NCI-H2227 (cell line): ENCODE measurements around the gene AKAP6.

Experiments
- DNase-seq: peaks from one replicate; lab custom pipeline; 2025; ENCODE audit not compliant: unreplicated experiment; lab: John Stamatoyannopoulos, UW

AKAP6 gene

GRCh38 chr14:32404784-32405573 is 75.9 kb downstream of the AKAP6 start:
- no peak for DNase-seq

GRCh38 chr14:32405856-32406255 is 76.8 kb downstream of the AKAP6 start:
- no peak for DNase-seq

GRCh38 chr14:32407130-32407529 is 78.0 kb downstream of the AKAP6 start:
- no peak for DNase-seq

GRCh38 chr14:32408018-32408417 is 78.9 kb downstream of the AKAP6 start:
- peak; percentile 56 for DNase-seq

GRCh38 chr14:32412103-32412502 is 83.0 kb downstream of the AKAP6 start:
- no peak for DNase-seq

- DNase-seq: no peak
These were observed 83.4 kb downstream of the AKAP6 start for GRCh38 chr14:32412532-32412931.

GRCh38 chr14:32413967-32414640 is 85.0 kb downstream of the AKAP6 start:
- DNase-seq: no peak

- DNase-seq: no peak
These were observed 85.7 kb downstream of the AKAP6 start for GRCh38 chr14:32414808-32415255.

- DNase-seq: peak; percentile 33
These were observed 89.0 kb downstream of the AKAP6 start for GRCh38 chr14:32417956-32418552.

- DNase-seq: no peak
These were observed 90.3 kb downstream of the AKAP6 start for GRCh38 chr14:32419429-32419828.

- DNase-seq: no peak
These were observed 92.7 kb downstream of the AKAP6 start for GRCh38 chr14:32421781-32422180.

GRCh38 chr14:32422440-32422839 is 93.3 kb downstream of the AKAP6 start:
- DNase-seq: no peak

- DNase-seq: no peak
These were observed 96.9 kb downstream of the AKAP6 start for GRCh38 chr14:32426028-32426427.

- DNase-seq: peak; percentile 35
These were observed 97.7 kb downstream of the AKAP6 start for GRCh38 chr14:32426586-32427388.

- DNase-seq: peak; percentile 35
These were observed 98.8 kb downstream of the AKAP6 start for GRCh38 chr14:32427726-32428528.

GRCh38 chr14:32428875-32429274 is 99.8 kb downstream of the AKAP6 start:
- peak; percentile 9 for DNase-seq

GRCh38 chr14:32430326-32430725 is 101.2 kb downstream of the AKAP6 start:
- DNase-seq: no peak

- no peak for DNase-seq
These were observed 103.9 kb downstream of the AKAP6 start for GRCh38 chr14:32432813-32433538.

- no peak for DNase-seq
These were observed 105.1 kb downstream of the AKAP6 start for GRCh38 chr14:32434180-32434579.

GRCh38 chr14:32434880-32435279 is 105.8 kb downstream of the AKAP6 start:
- DNase-seq: no peak
